ENCODE data around the gene ZNF236.
"Not testable (repeated sequence)": the region's sequence is repeated elsewhere in the genome, so short reads cannot be mapped to it uniquely, and the experiment has no call there.

Gene ZNF236

DNA sequence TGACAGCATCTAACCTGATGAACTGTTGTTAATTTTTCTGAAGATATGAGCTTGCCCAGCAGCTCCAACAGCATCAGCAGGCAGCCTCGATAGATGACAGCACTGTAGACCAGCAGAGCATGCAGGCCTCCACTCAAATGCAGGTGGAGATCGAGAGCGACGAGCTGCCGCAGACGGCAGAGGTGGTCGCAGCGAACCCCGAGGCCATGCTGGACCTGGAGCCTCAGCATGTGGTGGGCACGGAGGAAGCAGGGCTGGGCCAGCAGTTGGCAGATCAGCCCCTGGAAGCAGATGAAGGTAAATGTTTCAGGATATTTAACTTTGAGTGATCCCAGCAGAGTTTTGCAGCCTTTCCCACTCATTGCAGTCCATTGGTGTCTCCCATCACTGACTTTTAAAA, 85.9 kb downstream of the ZNF236 start:
- no peak for DNase-seq (ENCODE audit: low read depth in 2 of 2)

GRCh38 chr18:76909439-76909838, 87.1 kb downstream of the ZNF236 start:
- no peak for DNase-seq (ENCODE audit: low read depth in 2 of 2)

GRCh38 chr18:76911440-76911839, 89.1 kb downstream of the ZNF236 start:
- DNase-seq (ENCODE audit: low read depth in 2 of 2), result no peak

- no peak for DNase-seq (ENCODE audit: low read depth in 2 of 2)
These were observed 91.2 kb downstream of the ZNF236 start for GRCh38 chr18:76913583-76913982.

- no peak for DNase-seq (ENCODE audit: low read depth in 2 of 2)
These were observed 92.0 kb downstream of the ZNF236 start for GRCh38 chr18:76914314-76914713.

DNA sequence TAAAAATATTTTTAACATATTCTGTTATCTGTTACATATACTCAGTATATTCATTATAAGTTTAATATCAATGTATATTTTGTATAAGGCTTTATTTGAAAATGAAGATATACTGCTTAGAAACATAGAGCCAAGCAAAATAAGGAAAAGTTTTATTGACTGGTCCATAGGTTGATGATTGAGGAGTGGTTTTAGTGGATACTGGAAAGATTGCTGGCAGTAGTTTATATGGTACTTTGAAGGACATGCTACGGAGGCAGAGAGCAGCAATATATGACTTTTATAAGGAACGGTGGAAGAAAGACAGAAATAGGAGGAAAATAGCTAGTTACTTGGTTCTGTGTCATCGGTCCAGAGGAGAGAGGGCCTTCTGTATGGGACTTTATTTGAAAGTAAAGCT, 92.4 kb downstream of the ZNF236 start:
- DNase-seq (ENCODE audit: low read depth in 2 of 2), result no peak

DNA sequence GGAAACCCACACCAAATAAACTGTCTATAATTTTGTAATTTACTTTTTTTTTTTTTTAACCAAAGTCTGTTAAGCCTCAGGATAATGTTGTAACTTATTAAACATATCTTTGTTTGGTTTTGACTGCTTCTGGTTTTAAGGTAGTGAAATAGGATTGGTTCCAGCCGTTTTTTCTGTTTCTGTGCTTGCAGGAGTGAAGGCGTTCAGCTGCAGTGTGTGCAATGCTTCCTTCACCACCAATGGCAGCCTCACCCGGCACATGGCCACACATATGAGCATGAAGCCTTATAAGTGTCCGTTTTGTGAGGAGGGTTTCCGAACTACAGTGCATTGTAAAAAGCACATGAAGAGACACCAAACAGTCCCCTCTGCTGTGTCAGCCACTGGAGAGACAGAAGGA, 93.1 kb downstream of the ZNF236 start:
- no peak for DNase-seq (ENCODE audit: low read depth in 2 of 2)

DNA sequence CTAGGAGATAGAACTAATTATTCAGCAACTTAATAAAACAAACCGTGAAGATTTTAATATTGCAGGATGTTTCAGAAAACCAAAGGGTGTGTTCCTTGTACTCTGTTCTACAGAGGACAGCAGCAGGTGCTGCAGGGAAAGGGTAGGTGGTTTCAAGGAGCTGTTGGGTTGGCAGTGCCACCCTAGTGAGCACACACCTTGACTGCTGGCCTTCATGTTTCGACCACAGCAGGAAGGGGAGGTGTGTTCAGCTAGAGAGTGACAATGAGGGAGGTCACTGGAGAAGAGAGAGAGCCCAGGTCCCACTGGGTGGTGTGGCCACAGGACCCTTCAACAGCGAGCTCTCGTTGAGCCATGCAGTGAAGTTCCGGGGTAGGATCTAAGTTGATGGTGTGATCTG, 98.6 kb downstream of the ZNF236 start:
- no peak for DNase-seq (ENCODE audit: low read depth in 2 of 2)

DNA sequence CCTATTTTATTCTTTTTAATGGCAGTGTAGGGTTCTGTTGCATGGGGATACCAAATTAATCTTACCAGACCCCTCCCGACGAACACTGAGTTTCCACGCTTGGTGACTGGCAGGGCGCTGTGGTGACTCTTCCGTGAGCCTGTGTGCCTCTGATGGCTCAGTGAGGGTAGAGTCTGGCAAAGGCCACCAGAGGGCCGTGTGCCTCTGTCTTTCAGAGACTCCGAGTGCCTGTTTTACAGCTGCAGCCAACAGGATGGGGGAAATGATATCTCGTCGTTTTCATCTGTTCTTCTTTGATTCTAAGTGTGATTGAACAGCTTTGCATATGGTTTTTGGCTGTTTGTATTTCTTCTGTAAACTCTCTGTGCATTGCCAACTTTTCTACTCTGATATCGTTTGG, 99.8 kb downstream of the ZNF236 start:
- peak; percentile 14 to 15 for DNase-seq (ENCODE audit: low read depth in 2 of 2)

- DNase-seq (ENCODE audit: low read depth in 2 of 2), result no peak
These were observed 101.2 kb downstream of the ZNF236 start for GRCh38 chr18:76923485-76924085.

DNA sequence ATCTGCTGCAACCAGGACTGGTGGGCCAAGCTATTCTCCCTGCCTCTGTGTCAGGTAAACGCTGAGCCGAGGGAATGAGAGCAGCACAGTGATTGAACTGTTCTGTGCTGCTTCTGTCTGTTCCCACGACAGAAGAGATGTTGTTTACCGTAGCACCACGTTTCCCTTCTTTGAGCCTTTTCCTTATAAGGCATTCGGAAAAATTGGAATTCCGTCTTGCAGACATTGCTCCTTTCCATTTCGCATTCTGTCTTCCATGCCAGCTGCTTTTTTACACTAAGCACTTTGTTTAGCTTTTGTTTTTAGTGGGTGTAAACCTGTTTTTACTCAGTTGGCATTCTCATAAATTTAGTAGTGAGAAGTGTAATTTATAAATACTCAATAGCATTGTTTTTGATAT, 103.1 kb downstream of the ZNF236 start:
- DNase-seq (ENCODE audit: low read depth in 2 of 2), result no peak

- DNase-seq (ENCODE audit: low read depth in 2 of 2), result no peak
These were observed 104.9 kb downstream of the ZNF236 start for GRCh38 chr18:76927223-76927725.

DNA sequence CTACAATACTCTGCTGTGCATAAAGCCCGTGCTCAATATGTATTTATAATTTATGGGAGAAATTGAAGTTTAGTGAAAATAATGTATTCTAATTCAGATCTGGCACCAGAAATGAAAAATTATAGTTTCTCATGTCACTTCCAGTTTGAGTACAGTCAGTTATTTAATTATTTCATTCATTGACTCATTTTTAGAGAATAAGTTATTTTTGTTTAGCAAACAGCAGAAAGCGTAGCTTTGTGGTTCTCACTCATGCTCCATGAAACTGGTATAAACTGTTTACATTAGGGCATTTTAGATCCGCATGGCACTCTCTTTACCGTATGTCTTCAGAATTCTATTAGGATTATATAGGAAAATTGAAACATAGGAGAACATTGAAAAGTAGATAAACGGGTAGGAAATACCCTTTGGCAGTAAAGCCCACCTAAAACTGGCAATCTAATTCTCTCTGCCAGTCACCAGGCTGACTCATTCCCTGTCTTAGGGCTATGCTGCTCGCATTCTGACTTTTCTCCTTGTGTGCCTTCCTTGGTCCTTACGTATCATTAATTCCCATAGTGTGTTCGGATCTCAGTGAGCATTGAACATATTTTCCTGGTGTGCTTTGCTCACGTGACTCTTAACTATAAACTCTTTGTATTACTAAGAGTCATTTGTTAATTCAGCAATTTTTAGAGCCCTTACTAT, 106.0 kb downstream of the ZNF236 start:
- DNase-seq (ENCODE audit: low read depth in 2 of 2), result no peak

- DNase-seq (ENCODE audit: low read depth in 2 of 2), result no peak
These were observed 108.8 kb downstream of the ZNF236 start for GRCh38 chr18:76931171-76931570.

GRCh38 chr18:76932026-76932819, 109.9 kb downstream of the ZNF236 start:
- no peak for DNase-seq (ENCODE audit: low read depth in 2 of 2)

- no peak for DNase-seq (ENCODE audit: low read depth in 2 of 2)
These were observed 113.5 kb downstream of the ZNF236 start for GRCh38 chr18:76935722-76936337.

GRCh38 chr18:76936877-76937276, 114.5 kb downstream of the ZNF236 start:
- DNase-seq (ENCODE audit: low read depth in 2 of 2), result no peak

DNA sequence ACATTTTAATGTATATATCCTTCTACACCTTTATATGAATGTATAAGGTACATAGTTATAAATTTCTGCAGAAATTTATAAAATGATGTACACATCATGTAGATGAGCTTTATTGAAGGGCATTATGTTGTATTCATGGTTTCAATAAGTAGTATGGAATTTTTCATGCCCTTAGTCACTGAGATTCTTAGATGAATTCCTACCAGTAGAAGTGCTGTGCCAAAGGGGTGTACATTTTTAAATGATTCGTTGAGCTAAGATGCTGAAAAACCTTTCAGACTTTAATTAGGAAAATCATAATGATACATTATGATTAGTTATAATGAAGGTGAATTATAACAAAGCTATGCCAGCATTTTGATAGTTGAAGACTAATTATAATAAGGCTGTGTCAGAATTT, 115.2 kb downstream of the ZNF236 start:
- no peak for DNase-seq (ENCODE audit: low read depth in 2 of 2)

- DNase-seq (ENCODE audit: low read depth in 2 of 2), result no peak
These were observed 116.3 kb downstream of the ZNF236 start for GRCh38 chr18:76938619-76939018.

DNA sequence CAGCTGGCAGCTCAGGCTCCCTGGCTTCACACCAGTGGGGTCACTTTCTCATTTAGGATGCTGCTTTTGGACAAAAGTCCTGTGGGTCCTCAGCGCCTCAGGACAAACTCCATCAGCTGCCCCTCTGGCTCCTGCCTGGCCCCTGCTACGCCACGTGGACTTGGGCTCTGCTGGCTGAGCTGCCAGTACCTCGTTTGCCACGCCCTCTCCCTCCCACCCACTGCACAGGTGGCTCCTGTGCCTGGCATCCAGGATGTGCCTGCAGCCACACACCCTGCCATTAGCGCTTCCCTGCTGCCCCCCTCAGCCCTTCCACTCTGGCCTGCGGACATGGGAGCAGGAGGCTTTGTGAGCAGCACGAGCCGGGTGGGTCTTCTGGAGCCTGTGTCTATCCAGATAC, 118.9 kb downstream of the ZNF236 start:
- DNase-seq (ENCODE audit: low read depth in 2 of 2), result no peak

DNA sequence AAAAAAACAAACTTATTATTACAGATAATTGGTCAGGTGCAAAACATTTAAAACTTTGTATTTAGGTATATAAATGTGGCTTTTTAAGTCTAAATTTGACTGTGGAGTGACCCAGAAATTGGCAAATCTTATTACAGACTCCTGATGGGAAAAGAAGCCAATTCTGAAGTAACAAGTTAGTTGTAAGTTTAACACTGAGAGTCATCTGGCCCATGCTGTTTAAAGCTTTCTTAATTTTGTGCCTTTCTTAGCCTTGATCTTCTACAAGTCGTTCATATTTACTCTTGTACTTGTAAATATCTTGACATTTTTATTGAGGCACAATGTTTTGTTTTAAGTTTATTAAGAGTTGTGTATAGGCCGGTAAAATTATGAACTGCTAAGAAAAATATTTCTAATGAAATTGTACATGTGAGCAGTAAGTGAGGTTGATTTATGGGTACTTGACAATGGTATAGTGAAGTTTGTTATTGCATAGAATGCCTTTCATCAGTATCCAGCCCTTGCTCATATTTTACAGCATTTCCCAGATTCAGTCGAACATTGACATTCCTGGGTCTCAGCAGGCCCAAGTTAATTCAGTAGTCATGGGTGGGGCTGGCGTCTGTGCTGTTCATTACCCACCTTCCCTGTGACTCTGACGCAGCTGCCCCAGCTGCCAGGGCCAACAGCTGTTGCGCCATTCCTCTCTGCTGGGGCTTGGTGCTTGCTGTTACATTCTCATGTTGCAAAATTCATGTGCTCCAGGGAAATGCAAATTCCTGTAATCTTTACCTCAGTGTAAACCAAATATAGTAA, 121.4 kb downstream of the ZNF236 start:
- no peak for DNase-seq (ENCODE audit: low read depth in 2 of 2)

GRCh38 chr18:76944346-76944745, 122.0 kb downstream of the ZNF236 start:
- DNase-seq (ENCODE audit: low read depth in 2 of 2), result not testable (repeated sequence)

All from activated CD4-positive, alpha-beta T cell treated with anti-CD3 and anti-CD28 coated beads for 24 hours (primary cell).